ENCODE data around the gene PSTPIP2. TPM values are rescaled to one million over a fixed set of nuclear protein-coding genes. Genes with fewer than 3 reads are reported as not detected.

Gene PSTPIP2
- total RNA-seq, 2 donors from 2014 or later: 5.7 to 8.9 TPM

DNA sequence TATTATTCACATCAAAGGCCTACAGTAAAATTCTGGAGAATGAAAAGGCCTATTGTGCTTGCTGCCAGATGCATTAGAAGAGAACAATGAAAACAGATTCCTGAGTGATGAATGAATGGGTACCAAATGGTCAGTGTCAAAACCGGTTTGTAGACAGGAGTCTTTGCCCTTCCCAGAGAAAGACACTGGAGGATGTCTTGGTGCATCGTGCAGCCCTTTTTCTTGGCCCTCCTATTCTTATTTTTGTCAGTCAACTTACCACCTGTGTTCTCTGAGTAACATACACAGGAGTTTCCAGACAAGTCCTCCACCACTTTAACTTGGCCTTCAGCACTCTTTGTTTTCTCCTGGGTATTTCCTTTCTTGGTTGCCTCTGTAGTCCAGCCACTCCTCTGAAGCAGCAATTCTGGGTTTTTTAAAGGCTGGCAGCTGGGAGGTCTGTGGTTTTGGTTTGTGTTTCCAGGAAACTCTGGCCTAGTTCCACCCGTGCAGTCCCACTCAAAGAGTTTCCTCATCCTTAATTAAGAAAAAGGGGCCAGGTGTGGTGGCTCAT, 29.4 kb downstream of the PSTPIP2 start:
- no peak for DNase-seq (ENCODE audit: low spot score)
- intact Hi-C loops (cut with DNase I): no loop called here

DNA sequence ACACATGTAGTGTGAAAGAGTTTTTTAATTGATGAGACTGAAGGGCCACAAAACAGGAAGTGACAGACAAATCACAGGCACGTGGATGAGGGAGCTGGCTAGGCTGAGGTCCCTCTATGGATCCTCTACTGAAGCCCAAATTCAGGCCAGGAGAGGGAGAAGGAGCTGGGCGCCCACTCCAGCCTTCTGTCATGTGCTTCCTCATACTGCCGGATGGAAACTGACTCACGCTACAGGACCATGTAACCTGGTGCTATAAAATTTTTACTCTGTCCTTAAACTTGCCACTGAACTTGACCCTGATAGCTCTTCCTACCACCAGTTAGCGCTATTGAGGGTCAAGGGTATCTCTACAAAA, 31.3 kb downstream of the PSTPIP2 start:
- no peak for DNase-seq (ENCODE audit: low spot score)
- intact Hi-C loops (cut with DNase I): no loop called here

DNA sequence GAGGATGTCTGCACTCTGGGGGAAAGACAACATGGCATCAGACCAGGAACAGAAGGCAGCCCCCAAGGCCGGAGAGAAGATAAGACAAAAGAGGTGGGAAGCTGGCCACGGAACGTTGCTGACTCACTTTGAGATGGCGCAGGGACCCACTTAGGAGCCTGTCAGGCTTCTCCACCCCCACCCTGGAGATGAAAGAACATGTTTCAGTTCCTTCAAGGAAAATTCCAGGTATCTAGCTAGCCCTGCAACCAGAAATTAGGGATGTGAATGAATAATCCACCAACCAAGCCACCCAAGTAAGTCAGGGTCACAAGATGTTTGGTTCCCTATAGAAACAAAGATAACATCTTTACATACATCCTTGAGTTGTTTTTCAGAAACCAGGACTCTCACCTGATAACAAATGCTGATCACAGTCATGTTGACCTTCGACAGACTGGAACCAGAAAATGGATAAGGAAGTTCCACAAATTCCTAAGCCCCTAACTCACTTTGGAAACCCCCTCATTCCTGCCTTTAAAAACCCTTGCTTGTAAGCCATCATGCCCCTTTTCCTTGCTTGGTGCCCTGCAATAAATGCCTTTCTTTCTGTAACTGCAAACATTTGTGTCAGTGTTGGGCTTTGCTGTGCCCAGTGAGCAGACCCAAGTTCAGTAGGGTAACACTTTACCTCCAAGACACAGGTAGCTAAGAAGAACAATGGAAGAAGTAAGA, 31.9 kb downstream of the PSTPIP2 start:
- intact Hi-C loops (cut with DNase I): no loop called here
- no peak for DNase-seq (ENCODE audit: low spot score)

DNA sequence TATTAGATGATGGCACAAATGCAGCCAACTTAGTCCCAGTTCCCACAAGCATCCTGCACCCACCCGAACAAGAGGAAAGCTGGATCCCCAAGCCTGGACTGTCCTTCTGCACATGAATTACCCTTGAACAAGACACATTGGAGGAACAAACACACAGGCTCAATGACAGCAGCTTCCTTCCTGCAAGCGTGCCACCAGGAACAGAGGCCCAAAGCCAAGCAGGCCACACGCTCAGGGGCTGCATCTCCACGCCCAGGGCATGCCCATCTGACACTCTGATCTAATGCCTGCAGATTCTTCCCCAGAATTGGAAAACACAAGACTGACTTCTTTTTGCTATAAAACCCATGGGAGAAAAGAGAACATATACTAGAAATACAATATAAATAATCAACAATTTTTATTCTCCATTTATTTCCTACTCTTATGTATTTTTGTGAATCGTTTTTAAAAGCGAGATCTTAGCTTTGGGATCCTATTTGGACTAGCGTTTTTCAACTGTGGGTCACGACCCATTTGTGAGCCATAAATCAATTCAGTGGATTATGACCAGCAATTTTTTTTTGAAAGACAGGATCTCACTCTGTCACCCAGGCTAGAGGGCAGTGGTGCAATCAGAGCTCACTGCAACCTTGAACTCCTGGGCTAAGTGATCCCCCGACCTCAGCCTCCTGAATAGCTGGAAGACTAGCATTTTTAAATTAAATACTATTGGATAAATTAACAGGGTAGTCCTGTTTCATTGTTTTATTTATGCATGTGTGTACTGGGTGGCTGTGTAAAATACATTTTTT, 34.4 kb downstream of the PSTPIP2 start:
- intact Hi-C loops (cut with DNase I): no loop called here
- DNase-seq (ENCODE audit: low spot score): no peak

DNA sequence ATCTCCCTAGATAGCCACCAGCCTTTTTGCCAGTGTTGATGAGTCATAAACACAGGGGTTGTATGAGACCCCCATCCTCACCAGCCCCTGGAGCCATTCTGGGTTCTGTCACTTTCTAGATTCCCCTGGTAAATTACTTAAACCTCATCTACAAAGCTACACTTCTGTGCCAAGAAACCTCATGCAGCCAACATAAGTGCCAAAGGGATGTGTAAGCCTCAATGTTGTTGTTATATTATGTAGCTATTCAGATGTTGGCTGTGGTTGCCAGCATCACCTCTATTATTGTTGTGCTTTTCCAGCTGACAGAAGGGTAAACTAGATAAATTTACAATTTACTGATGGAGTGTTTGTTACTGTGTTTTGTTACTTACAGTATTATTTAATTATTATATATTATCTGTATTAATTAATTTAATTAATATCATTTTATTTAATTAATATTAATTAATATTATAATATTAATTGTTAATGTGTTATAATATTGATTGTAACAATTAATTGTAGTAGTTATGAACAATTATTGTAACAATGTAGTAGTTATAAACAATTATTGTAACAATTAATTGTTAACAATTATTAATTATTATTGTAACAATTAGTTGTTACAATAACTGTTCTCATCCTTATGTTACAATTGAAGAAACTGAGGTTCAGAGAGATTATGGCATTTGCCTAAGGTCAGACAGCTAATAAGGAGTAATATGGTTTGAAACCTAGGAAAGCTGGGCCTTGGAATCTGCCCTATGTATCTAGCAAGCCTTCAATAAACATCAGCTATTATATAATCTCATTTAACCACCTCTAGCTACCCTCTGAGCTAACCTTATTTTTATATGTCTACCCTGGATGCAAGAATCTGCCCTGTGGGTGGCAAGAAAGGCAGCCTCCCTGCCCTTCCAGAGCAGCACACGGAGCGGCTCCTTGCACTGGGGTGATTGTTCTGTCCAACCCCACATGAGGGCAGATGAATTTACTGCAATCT, 36.1 kb downstream of the PSTPIP2 start:
- no peak for DNase-seq (ENCODE audit: low spot score)
- intact Hi-C loops (cut with DNase I): no loop called here

DNA sequence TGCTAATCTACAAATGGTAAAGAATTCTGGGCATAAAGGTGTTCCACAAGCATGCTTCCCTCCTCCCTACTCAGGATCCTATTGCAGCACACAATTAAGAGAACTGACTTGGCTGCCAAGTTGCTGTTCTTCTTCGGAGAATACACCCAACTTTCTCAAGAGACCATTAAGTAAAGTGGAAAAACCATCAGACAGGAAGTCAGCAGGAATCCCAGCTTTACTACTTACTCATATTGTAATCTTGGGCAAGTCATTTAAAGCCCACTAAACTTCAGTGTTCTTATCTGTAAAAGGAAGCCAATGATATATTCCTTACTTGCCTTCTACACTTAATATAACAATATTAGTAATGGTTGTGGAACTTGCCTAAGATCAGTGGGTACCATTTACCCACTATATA, 37.8 kb downstream of the PSTPIP2 start:
- intact Hi-C loops (cut with DNase I): no loop called here
- no peak for DNase-seq (ENCODE audit: low spot score)

DNA sequence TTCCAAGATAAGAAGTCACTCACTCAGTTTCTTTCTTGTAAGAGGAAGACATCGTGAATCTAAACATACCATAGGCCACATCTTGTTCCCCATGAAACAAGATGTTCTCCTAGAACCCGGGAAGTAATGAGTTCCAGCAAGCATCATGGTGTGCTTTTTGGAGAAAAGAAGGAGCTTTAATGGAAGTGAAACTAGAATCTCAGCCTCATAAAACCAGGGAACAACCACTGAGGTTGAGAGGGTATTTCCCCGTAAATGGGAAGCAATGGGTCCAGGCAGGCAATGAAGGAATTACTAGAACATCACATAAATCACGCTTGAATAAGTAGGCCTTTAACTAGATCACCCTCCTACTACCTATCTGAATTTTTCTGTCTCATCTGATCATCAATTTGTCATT, 40.3 kb downstream of the PSTPIP2 start:
- intact Hi-C loops (cut with DNase I): no loop called here
- DNase-seq (ENCODE audit: low spot score): no peak

DNA sequence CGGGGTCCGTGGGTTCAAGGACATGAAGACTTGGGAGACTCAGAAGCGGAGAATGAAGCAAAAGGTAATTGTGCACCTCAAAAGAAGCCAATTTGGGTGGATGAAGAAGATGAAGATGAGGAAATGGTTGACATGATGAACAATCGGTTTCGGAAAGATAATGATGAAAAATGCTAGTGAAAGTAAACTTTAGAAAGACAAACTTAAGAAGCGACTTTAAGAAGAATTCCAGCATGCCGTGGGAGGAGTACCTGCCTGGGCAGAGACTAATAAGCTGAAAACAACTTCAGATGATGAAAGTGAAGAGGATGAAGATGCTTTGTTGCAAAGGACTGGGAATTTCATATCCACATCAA, 43.5 kb downstream of the PSTPIP2 start:
- DNase-seq (ENCODE audit: low spot score): no peak
- intact Hi-C loops (cut with DNase I): no loop called here

DNA sequence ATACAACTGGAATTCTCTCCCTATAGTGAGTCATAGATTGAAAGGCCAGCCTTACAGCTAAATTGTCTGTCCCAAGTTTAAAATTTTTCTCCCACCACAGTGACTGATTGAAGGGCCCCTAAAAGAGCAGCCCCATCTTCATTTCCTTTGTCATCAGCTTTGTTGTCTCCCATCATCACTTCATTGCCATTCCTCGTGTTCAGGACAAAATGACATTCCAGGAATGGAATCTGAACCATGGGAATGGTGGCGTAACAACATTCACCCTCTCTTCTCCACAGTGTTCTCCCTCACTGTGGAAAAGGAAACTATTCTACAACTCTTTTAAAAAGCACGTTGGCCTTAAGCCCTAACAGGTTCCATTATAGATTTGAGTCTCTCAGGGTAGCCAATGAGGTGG, 52.1 kb downstream of the PSTPIP2 start:
- intact Hi-C loops (cut with DNase I): no loop called here
- no peak for DNase-seq (ENCODE audit: low spot score)

DNA sequence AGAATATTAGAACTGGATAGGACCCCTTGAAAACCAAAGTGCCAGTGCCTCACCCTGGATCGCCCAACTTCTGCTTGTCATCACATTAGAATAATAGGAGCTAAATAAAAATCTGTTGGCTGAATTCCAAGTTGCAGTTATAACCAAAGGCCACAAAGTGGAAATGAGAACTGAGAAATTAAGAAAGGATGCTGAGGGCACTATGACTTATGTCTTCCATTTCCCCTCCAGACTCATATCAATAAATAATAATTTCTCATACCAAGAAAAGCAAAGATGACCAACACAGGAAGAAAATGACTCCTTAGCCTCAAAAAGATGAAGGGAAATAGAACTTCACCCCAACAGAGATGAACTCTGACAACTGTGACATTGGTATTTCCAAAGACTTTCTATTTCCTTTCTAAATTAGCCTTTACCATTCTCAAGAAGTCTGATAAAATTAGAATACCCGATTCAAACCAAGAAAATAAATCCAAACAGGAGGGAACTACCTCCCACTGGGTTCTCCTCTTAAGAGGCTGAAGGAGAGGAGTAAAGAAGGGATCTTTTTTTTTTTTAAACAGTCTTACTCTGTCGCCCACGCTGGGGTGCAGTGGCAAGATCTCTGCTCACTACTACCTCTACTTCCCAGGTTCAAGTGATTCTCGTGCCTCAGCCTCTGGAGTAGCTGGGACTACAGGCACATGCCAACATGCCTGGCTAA, 58.4 kb downstream of the PSTPIP2 start:
- intact Hi-C loops (cut with DNase I): no loop called here
- no peak for DNase-seq (ENCODE audit: low spot score)

DNA sequence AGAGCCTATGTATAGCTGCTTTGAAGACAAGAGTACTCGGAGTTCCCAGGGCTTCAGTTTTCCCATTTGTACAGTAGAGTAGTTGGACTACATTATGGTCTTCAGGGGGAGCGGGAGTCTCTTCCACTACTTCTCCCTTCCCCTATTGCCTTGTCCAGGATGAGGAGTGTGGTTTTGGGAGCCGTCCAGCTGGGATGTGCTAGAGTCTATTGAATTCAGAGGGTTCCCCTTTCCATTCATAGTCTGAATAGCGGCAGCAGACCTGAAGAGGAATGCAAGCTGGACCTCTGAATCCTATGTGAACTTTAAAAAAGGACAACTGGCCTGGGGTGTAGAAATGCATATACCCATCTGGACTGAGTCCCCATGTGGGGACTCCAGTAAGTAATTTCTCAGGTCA, 61.4 kb downstream of the PSTPIP2 start:
- no peak for DNase-seq (ENCODE audit: low spot score)
- intact Hi-C loops (cut with DNase I): no loop called here

DNA sequence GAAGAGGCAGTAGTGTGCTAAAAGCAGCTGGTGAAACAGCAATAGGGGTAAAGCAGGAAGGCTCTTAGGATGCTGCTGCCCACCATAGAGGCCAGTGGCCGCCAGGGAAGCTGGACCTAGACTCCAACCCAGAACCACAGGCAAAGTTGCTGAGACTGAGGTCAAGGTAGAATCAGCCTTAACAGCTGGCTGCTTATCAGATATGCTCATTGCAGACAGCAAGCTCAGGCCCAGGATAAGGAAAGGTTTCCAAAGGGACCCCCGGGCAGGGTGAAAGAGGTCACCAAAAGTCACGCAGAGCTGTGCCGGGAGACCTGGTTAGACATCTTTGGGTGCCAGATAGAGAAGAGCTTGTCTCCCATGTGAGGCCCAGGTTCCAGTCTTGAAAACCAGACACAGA, 62.0 kb downstream of the PSTPIP2 start:
- intact Hi-C loops (cut with DNase I): no loop called here
- DNase-seq (ENCODE audit: low spot score): no peak

DNA sequence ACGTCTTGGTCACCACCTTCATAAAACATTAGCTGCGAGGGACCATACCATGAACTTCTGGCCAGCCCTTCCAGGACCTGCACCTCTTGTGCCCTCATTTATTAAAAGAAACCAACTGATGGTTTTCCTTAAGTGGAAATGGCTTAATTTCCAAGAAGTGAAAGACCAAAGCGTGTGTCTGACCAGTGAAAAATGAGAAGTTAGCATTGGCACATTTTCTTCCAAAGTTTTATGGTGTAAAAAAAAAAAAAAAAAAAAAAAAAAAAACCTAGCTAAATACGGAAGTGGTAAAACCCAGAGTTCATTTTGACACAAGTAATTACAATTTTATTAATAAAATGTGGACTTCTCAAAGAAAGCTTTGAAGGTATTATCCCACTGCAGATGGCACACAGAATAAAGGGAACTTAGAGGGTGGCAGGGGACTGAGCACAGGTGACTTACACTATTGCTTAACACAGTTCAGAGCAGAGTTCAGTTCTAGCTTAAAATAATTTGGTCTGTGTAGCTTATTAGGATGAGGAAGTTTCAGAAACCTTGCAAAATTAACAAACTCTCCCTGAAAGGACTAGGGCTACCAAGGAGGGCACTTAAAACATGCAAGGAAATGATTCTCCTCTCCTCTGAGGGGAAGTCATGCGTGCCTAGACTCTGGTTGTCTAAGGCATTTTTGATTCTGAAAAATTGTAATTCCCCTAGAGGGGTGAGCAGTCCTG, 62.8 kb downstream of the PSTPIP2 start:
- no peak for DNase-seq (ENCODE audit: low spot score)
- intact Hi-C loops (cut with DNase I): no loop called here

DNA sequence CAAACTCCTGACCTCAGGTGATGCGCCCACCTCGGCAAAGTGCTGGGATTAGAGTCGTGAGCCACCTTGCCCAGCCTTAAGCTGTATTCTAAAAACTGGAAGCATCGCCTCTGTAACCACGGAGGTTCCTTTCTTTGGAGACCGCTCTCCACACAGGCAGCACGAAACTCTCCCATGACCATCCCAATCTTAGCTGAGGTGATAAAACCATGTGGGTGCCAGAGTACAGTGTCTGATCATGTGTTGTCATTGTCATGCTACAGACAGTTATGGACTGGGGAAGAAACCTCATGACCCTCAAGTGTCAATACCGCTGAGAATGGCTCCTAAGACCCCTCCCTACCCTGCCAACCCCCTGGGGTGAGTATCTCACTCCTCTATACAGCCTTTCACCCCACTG, 63.5 kb downstream of the PSTPIP2 start:
- intact Hi-C loops (cut with DNase I): no loop called here
- DNase-seq (ENCODE audit: low spot score): no peak

DNA sequence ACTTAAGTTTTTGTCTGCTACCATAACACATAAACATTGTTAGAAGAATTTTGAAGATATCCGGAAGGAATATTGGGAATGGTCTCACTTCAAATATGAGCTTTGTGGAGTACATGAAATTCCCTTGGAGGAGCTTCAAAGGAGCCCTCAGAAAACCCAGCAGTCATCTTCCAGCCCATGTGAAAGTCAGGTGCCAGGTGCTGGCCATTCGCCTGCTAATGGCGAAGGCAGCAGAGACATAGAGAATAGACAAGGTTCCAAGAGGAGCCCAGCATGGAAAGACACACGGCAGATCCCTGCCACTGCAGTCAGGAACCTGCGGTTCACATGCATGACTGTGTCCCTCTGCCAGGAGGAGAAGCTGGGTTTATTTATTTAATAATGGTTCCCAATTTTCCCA, 64.9 kb downstream of the PSTPIP2 start:
- intact Hi-C loops (cut with DNase I): no loop called here
- DNase-seq (ENCODE audit: low spot score): no peak

DNA sequence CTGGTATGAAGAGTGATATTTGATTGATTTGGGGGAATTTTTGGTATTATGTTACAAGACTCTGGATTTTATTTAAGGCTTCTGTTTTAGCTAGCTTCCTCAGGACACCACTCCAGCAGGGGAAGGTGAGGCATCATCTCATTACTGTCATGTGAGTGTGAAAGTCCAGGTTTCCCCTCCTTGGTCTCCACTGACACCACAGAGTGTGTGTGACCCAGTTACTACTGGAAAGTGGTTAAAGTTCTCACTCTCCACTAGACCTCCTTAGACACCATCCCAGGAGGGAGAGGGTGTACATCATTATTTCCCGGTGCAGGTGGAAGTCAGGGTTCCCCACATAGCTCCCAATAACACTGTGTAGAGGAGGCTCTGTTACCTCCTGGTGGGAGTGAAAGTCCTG, 69.1 kb downstream of the PSTPIP2 start:
- no peak for DNase-seq (ENCODE audit: low spot score)
- intact Hi-C loops (cut with DNase I): no loop called here

DNA sequence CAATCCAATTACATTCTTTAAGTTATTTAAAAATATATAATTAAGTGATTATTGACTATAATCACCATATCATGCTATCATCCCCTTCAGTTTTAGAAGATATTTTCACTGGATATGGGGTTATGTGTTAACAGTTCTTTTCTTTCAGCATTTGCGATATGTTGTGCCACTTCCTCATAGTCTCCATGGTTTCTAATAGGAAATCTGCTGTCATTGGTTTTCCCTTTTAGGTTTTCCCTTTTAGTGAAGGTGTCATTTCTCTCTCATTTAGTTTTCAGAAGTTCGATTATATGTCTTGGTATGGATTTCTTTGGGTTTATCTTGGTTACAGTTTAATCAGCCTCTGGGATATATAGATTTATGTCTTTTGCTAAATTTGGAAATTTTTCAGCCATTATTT, 70.2 kb downstream of the PSTPIP2 start:
- no peak for DNase-seq (ENCODE audit: low spot score)
- intact Hi-C loops (cut with DNase I): no loop called here

DNA sequence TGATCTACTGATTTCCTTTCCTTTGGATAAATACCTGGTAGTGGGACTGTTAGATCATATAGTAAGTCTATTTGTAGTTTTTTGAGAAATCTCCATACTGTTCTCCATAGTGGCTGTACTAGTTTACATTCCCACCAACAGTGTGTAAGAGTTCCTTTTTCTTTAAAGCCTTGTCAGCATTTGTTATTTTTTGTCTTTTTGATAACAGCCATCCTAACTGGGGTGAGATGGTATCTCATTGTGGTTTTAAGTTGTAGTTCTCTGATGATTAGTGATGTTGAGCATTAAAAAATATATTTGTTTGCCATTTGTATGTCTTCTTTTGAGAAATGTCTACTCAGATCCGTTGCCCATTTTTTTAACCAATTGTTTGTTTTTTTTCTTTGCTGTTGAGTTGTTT, 71.0 kb downstream of the PSTPIP2 start:
- intact Hi-C loops (cut with DNase I): no loop called here
- DNase-seq (ENCODE audit: low spot score): no peak

DNA sequence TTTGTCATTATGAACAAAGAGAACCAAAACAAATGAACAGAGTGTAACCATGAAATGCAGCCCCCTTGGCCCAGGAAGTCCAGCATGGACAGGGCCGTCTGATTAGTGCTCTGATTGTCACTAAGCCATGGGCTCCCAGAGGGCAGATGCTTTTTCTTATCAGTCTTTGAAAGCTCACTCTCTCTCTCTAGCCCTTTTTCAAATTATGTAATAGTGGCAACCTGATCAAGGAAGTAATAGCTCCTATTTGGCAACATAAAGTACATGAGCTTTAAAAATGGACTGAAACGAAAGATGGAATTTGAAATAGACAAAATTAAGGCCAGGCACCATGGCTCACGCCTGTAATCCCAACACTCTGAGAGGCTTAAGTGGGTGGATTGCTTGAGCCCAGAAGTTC, 72.5 kb downstream of the PSTPIP2 start:
- DNase-seq (ENCODE audit: low spot score): no peak
- intact Hi-C loops (cut with DNase I): loop anchor here in 1 of 2 donors (10.0 kb wide), 1 partner anchor 65 kb away; no protein-coding TSS in a partner anchor
